Amniotic stem cell (primary cell): ENCODE data around the gene FBXL17.
"Not testable (repeated sequence)": the region's sequence is repeated elsewhere in the genome, so short reads cannot be mapped to it uniquely, and the experiment has no call there.

ENCODE experiments used
- DNase-seq: peaks from one replicate; lab custom pipeline; 2025; lab: John Stamatoyannopoulos, UW

FBXL17 gene

DNA sequence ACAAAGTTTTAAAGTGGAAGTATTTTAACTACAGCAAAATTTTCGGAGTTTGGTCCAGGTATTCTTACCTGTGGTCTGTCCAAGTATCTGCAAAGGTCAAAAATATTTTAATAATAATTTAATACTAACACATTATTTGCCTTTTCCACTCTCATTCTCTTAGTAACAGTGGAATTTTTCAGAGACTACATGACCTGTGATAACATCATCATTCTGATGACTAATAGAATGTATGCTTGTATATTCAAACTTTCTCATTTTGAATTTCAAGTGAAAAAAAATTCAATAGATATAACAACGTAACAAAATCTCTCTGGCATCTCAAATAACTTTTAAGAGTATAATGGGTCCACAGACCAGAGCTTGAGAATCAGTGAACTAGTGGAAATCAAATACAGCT is 78.3 kb downstream of the FBXL17 start:
- no peak for DNase-seq

DNA sequence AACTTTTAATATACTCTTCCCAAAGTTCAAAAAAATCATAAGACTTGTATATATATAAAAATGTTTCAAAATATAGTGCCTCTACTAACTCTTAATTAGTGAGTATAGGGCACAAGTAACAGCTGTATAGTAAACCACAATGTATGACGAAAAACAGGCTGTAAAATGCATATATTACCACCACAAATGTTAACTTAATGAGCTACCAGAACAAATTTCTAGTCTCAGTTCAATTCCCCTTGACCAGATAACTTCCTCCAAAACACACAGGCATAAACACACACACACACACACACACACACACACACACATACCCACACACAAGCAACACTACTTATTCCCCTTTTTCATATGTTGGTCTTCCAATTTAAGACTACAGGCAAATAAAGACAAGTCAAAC is 78.8 kb downstream of the FBXL17 start:
- DNase-seq, result no peak

DNA sequence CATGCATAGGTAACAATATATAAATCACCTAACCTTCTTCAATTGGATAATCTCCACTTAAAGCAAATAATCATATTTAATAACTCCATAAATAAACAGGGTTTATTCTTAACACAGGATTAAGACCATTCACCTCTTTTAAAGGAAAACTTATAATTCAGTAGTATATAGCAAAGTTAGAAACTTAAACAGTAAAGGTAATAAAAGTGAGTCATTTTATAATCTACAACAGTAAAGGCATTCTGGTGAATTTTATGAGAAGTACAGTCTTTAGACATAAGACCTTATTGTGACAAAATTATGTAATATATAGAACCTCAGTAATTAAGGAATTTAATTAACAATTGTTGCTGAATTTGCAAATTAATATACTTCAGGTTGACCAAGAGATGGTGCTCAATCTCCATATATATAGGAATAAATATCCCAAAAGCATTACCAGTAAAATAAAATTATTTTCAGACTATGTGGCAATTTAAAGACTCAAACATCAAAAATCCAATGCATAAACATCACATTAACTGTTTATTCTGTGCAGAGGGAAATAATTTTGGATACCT is 84.8 kb downstream of the FBXL17 start:
- no peak for DNase-seq

DNA sequence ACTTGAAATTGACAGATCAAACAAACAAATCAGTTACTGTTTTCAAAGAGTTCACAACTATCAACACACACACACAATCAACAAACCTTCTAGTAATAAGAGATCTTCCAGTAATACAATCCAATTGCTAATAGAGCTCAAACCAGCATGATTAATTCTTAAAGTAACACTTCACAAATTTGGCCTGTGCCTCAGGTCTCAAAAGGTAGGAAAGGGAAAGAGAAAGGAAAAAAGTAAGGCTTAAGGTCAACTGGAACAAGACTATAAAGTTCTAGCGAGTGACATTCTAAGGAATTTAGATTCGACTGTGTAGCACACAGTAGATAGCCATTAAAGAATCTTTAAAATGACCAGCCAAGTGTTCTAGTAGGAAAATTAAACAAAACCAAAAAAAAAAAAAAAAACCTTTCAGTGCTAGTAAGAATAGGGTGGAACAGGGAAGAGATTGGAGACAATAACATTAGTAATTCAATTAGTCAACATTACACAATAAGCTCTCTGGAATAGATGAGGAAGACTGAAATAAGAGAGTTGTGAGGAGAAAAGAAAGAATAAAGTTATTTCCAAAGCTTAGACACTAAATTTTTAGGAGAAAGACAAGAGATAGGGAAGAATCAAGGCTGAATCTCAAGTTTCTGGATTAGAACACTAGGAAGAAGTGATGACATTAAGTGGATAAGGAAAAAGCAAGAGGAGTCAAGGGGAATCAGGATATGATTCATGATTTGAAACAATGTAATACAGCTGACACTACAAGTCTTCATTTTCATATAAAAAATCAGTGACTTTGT is 86.1 kb downstream of the FBXL17 start:
- no peak for DNase-seq

DNA sequence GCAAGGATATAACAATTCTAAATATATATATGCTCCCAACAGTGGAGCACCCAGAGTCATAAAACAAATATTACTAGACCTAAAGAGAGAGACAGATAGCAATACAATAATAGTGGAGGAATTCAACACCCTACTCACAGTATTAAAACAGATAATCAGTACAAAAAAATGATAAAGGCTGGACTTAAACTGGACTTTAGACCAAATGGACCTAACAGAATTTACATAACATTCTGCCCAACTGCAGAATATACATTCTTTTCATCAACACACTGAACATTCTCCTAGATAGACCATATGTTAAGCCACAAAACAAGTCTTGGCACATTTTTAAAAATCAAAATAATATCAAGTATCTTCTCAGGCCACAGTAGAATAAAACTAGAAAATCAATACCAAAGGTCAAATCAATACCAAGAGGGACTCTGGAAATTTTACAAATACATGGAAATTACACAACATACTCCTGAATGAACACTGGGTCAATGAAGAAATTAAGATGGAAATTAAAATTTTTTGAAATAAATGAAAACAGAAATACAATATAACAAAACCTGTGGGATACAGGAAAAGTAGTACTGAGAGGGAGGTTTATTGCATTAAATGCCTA is 100.8 kb downstream of the FBXL17 start:
- no peak for DNase-seq

DNA sequence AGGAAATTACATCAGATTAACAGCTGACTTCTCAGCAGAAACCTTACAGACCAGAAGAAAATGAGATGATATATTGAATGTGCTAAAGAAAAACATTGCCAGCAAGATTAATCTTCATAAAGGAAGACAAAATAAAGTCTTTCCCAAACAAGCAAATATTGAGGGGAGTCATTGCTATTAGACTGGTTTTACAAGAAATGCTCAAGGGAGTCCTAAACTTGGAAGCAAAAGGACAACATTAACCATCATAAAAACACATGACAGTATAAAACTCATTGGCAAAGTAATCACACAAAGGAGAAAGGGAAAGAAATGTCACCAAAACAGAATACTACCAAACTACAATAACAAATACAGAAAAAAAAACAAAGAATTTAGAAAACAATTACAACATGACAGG is 101.7 kb downstream of the FBXL17 start:
- DNase-seq, result no peak

DNA sequence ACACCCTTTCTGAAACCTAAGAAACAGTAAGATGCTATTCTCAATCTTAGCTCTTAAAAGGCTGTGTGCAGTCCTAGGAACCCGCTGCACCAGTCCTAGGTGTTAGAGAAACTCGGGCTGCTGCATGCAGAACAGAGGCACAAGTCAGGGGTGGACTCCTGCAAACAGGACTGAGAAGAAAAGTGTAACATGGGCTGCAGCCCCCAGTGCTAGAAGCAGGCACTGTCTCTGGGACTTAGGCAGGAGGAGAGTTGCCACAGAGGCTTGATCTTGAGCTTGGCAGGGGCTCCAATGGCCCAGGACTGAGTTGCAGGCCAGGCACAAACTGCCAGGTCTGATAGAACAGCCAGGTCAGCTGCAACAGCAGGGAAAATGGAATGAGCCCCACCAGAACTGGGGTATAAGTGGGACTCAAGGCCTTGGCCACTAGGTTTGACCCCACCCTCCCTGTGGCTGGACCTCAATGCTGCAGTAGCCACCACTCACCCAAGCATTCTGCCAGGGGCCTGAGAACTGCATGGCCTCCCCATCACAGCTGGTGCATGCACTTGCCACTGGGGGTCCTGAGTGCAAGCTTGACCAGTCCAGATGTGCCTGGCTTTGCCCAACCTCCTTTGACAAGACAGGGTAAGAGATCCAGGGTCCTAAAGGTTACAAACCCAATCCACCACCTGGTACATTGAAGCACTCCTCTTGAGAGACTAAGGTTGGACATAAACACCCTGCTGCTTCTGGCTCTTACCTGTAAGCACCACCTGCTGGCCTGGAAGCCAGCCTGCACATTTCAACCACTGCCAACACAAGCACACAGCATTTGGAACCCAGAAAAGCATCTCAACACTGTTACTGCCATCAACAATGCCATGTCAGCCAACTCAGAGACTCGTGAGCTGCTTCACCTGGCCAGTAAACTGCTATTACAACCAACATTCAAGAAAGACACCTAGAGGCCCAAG is 103.3 kb downstream of the FBXL17 start:
- no peak for DNase-seq

DNA sequence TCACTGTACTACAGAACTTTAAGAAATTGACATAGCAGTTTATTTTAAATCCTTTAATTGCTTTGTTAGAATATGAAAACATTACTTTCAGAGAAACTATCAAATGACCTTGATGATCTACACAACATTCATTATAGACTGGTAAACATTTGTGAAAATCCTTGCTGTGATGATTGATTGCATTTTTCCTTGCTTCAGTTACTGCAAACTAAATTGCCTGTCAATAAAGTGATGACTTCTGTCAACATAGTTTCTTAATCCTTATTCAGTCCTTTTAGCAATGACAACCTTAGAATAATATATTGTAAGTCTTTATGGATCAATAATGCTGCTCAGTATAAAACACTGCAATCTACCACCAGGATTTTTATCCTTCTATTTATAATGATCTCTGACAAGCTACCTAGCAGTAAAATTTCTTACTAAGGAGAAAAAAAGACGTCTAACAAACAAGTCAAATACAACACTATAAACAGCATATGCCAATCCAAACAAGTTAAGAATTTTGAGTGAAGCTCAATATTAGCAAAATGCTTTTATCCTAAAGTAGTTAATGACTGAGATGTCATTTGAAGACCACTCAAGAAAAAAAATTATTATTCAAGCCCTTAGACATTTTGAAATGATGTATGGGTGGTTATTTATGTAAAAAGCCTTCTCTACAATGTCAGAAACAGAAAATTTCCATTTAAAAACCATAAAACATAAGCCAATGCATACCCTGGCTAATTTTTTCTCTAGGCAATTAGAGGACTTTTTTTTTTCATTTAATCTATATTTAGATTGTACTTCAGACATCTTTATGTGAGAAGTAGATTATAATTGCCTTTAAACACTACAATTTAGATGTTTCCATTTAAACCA is 105.5 kb downstream of the FBXL17 start:
- no peak for DNase-seq

DNA sequence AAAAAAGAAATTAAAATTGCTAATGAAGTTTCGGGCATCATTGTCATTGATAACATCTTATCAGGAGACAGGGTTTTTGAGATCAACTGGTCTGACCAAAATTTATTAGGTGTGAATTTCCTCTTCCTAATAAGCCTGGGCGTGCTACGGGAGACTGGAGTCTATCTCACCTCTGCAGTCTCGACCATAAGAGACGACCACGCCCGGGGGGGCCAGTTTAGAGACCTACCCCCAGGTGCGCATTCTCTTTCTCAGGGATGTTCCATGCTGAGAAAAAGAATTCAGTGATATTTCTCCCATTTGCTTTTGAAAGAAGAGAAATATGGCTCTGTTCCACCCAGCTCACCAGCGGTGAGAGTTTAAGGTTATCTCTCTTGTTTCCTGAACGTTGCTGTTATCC is 107.8 kb downstream of the FBXL17 start:
- not testable (repeated sequence) for DNase-seq

DNA sequence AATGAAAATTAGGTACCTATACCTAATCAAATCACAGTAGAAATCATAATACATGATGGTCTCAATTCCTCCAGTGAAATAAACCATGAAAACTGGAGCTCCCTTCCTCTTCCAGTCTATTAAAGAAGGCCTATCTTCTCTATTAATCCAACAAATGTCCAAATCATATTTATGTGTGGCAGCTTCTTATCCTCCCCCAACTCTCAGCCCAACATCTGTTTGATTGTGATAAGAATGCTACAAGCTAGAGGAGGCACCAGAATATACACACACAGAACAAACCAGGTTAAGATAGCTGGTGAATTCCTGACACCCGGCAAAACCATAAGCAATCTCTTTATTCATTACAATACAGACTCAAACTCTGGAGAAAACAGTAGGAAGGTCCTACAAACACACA is 110.8 kb downstream of the FBXL17 start:
- DNase-seq, result no peak

DNA sequence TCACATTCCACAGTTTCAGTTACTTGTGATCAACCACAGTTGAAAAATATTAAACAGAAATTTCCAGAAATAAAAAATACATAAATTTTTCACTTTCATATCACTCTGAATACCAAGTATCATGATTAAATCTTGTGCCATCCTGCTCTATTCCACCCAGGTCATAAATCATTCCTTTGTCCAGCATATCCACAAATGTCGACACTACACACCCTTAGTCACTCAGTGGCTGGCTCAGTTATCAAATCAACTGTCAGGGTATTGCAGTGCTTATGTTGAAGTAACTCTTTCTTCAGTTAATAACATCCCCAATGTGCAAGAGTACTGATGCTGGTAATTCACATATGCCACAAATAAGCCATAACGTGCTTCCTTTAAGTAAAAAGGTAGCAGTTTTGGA is 115.7 kb downstream of the FBXL17 start:
- no peak for DNase-seq

DNA sequence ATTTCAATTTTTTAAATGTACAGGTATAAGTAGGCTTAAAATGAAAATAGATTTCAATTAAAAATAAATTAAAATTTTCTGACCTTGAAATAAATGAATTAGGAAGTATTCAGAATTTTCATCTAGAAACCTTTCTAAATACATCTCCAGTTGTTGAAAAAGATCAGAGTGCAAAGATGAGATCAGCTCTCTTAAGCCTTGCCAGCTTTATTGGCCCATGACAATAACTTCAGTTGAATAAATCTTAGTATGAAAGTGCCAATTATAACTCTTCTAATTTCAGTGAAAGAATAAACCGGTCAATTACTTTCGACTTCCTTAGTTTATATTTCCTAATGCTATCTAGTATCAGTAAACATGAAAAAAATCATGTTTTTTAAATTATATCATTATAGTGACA is 117.4 kb downstream of the FBXL17 start:
- DNase-seq, result no peak

DNA sequence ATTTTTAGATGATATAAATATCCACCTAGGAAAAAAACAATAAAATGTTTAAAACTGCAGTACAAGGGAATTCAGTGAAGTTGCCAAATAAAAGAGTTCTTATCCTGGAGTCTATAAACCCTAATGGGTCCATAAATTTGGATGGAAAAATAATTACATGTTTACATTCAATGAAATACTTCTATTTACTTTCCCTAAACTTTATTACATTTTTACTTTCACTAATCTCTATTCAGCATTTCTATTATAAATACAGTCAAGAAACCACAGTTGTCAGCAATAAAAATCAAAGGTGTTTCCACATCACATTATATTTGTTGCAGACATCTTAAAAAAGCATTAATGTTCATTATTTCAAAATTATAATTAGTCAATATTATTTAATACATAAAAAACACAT is 118.6 kb downstream of the FBXL17 start:
- no peak for DNase-seq

DNA sequence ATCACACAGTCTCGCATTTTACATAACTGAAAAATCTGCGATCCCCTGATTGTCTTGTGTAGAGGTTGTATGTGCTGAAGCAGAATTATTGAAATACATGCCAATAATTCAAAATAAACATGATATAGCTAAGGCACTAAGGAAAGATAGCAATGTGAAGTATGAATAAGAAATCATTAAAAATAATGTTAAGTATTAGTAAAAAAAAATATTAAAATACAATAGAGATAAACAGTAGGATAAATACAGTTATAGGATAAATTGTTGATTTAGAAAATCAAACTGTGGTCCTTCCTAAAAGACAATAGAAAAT is 121.1 kb downstream of the FBXL17 start:
- DNase-seq, result no peak

DNA sequence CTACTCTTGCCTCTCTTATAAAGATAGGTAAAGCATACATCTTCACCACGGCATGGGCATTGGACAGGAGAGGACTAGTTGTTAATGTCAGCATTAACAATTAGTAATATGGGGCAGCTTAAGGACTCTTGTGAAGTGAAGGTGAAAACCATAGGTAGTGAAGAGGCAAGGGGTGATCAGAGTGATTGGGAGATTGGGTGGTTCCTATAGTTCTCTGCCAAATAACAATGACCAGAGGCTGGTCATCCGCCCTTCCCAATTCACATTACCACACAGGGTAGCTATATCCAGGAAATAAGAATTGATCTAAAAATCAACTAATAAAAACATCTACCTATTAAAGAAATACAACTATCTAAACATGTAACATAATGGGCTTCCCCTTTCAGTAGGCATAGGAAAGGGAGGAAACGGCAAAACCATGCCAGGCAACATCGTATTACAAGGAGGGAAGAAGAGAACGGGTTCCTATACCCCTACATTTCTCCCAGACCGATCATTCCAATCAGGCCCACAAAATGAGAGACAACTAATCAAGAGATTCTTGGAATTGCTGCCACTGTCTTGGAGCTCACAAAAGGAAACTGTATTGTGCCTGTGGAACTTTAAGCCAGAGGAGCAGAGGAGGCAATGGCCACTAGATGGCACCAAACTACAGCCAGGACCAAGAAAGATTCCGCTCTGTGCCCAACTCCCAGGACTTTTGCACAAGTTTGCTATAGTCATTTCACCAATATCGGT is 121.6 kb downstream of the FBXL17 start:
- DNase-seq, result peak; percentile 44

DNA sequence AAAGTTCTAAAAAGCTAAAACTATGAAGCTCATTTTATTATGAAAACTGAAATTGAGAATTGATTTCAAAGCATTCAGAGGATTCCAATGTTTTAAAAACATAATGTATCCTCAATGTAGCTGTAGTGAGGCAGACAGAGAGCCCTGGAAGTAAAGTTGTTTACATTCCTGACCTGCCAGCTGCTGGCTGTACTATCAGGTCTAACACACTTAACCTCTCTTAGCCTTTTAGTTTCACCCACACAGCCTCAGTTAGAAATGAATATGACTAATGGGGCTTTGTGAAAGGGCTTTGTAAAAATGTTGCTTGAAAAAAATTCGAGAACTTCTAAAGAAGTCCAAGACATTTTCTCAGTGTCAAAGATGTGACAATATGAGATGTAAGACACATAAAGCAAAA is 122.6 kb downstream of the FBXL17 start:
- DNase-seq, result peak; percentile 7

DNA sequence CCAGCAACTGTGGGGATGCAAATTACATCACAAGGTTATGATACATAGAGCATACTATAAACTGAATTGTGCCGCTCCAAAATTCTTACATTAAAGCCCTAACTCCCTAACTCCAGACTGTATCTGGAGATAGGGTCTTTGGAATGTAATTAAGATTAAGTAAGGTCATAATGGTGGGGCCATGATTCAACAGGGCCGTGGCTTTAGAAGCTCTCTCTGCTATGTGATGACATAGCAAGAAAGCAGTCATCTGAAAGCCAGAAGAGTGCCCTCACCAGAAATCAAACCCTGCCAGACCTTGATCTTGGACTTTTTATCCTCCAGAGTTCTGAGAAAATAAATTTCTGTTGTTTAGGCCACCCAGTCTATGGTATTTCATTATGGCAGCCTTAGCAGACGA is 123.9 kb downstream of the FBXL17 start:
- DNase-seq, result no peak

DNA sequence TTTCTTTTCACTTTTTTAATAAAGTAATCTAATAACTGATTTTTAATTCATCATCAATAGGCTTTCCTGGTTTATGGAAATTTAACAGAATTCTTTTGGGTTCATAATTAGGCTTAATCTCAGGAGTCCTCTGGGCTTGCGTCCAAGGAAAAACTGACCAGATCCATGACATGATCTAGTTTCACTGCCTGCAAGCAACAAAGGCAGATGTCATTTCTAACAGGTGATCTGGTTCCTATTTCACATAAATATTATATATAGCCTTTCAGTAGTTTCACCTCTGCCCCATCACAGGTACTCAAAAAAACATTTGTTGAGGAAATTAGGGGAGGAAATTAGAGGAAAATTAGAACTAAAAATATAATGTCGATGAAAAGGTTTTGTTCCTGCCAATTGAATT is 126.4 kb downstream of the FBXL17 start:
- DNase-seq, result no peak

DNA sequence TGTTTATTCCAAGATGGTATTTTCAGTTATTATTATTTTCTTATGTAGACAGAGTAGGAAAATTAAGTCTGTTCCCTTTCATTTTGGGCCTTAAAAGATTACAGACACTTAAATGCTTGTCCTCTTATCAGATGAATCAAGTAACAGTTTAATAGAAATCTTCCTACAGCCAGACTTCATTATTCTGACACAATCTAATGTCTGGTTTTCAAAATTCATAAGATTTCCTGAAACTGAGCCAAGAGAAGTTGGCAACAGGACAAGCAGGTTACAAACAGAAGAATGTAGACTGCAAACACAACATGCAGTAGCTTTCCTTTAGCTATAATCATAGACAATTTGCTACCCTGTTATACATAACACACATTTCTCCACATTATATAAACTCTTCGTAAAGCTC is 130.5 kb downstream of the FBXL17 start:
- DNase-seq, result no peak

DNA sequence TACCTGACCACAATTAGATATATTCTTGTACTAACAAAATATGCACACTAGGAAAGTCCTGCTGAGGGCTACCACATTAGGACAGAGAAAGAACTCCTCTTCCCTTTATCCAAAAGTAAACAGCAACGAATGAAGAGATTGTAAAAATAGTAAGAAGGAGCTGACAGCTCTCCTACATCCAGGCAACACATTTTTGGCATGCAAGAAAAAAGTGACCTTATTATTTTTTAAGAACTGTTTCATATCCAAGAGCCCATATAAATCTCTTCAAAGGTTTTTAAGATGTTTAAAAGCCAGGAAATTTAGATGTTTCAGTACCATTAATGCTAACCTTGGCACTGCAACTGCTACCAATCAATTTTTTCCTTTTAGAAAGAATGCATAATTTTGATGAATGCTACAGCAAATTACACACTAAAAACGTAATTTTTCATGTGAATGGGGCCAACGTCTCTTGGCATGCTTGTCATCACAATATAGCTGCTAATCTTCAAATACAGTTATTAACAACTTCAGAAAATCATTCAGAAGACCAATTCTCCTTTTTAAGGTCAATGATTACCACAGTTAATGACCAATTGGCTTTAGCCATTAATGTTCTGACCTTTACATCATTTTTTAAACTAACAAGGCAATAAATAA is 132.0 kb downstream of the FBXL17 start:
- DNase-seq, result no peak
